ENCODE data around the gene ZSCAN12.

ZSCAN12 gene

DNA sequence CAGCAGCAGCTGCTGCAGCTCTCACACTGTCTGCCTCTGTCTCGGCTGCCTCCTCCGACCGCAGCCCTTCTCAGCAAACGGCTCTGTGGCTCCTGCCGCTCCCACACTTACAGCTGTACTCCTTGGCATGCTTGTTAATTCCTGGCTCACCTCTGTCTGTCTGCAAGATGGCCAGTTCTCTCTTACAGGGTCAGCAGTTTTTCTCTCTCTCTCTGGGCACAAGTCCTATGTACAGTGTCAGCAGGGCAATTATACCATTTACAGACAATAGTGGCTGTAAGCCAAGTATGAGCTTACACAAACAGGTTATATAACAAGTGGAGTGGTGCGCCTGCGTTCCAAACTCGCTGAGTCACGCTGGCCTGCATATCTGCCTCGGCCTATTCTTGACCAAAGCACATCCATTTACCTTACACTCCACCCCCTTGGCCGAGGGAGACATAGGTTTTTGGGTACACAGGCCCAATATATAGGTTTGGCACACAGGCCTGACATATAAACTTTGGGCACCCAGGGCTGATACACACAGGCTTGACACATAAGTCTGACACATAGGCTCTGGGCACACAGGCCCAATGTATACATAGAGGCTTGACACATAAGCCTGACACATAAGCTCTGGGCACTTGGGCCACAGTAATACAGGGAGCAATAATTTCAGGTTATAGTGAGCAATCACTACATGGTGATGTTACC, 45.4 kb downstream of the ZSCAN12 start:
- DNase-seq (ENCODE audit: low spot score), result peak; percentile 54

DNA sequence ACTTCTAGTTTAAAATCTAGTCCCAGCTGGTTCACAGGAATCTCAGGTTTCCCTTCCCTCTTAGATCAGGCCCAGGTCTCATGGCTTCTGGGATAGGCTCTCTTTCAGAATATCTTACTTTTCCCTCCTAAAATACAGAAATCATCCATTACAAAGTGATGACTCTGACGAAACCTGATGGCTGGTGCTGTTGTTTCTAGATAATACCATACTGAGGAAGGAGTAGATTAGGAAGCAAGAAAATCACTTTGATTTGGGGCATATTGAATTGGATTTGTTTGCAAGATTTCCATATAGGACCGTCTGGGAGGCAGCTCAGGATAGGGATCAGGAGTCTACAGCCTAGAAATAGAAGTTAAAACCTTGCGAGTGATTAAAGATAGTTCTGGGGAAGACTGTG, 46.2 kb downstream of the ZSCAN12 start:
- no peak for DNase-seq (ENCODE audit: low spot score)

DNA sequence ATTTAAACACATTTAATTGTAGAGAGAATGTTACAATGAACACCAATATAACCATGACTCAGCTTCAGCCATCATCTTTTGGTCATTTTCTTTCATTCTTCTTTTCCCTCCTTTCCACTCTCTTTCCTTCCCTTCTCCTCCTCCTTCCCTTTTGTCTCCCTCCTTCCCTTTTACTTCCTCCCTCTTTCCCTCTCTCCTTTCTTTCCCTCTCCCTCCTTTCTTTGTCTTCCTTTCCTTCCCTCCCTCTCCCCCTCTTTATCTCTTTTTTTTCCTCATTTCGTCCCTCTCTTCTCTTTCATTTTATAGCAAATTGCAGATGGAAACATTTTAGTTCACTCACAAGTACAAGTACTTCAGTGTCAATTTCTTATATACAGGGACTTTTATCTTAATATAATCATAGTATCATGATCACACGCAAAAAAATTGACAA, 48.0 kb downstream of the ZSCAN12 start:
- no peak for DNase-seq (ENCODE audit: low spot score)

DNA sequence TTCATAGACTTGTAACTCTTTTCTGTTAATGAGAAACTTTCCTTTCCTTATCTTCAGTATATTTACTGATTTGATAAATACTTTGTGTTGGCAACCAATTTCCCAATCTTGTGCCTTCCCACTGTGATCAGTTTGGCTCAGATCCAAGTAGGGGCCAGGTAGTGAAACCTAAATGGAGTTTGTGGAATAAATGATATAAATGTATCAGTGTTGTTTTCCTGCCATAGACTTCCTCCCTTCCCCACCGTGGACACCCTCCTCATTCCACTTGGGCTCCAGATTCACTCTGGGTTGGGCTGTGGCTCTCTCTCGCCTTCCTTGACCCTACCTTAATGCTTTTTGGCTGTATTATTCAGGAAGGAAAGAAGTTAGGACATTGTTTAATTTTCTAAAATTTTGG, 48.5 kb downstream of the ZSCAN12 start:
- DNase-seq (ENCODE audit: low spot score), result no peak

DNA sequence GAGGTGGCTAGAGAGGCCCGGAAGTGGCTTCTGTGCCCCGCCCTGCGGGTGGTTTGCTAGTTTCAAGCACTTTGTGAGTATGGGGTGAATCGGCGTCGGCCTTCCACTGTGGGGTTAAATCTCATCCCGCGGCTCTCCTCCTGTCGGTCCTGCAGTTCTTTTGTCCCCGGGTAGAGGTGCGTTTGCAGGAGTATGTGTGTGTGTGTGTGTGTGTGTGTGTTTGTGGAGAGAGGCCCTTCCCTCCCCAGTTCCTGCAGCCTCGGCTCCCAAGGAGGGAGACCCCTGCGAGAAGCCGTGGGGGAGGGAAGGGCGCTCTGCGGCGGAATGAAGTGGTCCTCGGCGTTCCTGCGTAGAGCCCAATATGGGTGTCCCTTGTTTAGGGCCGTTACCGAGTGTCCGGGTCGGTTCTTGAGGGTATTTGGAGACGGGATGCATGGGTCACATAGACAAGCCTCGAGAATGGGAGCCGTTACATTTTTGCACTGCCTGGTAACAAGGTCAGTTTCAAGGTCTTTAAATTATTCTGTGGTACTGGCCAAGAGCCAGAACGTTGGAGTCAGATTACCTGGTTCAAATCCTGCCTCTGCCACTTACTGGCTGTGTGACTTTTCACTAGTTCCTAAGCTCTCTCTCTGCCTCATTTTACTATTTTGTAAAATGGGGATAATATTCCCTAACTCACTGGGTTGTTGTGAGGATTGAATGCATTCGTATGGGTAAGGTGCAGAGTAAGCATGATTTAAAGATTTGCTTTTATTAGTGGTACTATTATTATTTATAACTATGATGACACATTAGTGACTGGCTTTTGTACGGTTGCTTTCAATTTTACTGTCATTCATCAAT, 49.4 kb downstream of the ZSCAN12 start, which contains the start of gene ZKSCAN3:
Gene ZKSCAN3, plus strand, starts transcription at position 56 of the 846 bp plus-strand sequence. CDS start 9,640 bp downstream, outside the sequence.
- DNase-seq (ENCODE audit: low spot score), result peak; percentile 94

DNA sequence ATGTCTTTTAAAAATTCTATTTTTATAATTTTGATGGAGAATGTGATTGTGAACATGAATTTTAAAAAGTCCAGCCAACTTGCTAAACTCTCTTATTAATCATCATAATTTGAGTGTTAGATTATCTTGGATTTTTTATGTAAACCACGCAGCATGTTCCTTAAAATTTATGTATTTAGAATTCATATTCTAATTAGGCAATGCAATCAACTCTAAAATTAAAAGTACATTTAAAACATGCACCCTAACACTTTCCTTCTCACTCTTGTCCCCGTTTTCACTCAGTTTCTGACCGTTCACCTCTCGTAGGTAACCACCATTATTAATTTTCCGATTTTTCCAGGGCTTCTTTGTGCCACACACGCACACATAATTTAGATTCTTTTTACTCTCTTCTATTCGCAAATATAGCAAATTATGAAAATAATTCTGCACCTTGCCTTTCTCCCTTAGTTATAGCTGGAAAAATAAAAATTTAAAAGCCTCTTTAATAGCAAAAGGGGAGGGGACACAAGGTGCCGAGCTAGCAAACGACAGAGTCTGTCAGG, 50.1 kb downstream of the ZSCAN12 start:
- no peak for DNase-seq (ENCODE audit: low spot score)

DNA sequence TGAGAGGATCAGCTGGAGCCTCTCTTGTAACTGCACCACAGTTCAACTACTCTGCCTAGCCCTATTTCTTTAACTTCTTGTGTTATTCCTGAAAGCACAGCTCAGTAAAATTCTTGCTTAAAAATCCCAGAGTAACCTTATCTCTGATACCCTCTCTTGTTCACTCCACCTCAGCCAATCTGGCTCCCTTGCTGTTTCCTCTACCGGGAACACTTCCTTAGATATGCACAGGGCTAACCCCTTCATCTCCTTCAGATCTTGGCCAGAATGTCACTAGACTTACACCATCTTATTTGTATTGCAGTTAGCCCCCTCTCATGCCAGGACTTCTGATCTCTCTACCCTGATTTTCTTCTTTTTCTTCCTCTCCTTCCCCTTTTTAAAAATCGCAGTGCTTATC, 52.4 kb downstream of the ZSCAN12 start:
- DNase-seq (ENCODE audit: low spot score), result no peak

DNA sequence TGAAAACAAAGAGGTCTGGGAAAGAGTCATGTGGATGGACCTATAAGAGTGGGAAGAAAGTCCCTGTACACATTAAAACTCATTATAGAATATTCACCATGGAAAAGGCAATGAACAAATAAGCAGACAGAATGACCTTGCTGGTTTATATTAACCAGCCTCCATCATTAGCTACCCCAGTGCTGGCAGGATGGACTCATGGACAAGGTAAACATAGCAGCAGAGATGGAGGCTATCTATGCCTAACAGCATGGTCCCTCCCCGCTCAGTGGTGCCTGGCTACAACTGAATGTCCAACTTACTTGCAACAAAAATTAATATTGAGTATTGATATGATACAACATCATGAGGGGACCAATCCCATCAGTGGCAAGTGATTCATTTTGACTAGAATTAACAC, 54.3 kb downstream of the ZSCAN12 start:
- DNase-seq (ENCODE audit: low spot score), result no peak

DNA sequence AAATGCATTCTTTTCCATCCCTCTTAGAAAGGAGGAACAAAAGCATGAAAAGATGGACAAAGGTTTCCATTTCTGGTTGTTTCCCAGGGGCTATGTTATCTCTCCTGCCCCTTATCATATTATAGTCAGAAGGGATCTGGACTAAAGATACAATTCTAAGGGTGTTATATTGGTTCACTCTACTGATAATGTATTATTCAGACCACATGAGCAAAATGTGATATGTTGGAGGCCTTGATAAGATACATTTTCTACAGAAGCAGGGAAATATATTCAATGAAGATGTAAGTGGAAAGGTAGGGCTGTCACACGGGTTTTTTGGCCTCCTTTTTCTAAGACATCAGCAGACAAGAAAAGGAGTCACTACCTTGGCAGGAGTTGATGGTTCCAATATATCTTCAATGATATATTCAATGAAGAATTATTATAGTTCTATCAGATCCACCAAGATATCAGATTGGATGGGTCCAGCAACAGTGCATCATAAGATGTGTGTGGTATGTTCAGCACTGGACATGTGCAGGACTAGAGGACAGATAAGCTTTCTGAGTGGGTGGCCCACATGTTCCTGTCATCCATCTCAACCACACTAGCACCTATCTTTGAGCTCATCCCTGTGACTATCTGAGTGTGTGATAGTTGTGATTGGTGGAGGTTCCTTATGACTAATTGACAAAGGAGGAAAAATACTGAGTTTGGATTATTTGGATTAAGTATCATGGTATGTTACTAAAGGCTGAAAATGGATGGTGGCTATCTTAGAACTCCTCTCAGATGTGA, 55.5 kb downstream of the ZSCAN12 start:
- no peak for DNase-seq (ENCODE audit: low spot score)

DNA sequence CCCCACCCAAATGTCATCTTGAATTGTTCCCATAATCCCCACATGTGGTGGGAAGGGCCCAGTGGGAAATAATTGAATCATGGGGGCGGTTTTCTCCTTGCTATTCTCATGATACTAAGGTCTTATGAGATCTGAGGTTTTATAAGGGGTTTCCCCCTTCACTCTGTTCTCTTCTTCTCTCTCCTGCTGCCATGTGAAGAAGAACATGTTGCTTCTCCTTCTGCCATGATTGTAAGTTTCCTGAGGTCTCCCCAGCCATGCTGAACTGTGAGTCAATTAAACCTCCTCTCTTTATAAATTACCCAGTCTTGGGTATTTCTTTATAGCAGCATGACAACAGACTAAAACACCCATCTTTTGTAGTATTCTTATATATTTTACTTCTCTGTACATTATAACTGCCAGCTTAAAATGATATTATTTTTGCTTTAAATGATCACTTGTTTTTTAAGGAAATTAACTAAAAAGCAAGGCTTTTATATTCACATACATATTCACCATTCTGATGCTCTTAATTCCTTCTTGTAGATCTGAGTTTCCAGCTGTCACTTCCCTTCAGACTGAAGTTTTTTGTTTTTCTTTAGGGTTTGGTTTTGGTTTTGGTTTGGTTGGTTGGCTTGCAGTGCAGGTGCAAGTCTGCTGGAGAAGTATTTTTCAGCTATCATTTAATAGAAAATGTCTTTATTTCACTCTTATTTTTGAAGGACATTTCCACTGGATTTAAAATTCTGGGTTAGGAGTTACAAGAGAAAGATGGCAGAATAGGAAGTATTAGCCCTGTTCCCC, 59.0 kb downstream of the ZSCAN12 start:
- no peak for DNase-seq (ENCODE audit: low spot score)

DNA sequence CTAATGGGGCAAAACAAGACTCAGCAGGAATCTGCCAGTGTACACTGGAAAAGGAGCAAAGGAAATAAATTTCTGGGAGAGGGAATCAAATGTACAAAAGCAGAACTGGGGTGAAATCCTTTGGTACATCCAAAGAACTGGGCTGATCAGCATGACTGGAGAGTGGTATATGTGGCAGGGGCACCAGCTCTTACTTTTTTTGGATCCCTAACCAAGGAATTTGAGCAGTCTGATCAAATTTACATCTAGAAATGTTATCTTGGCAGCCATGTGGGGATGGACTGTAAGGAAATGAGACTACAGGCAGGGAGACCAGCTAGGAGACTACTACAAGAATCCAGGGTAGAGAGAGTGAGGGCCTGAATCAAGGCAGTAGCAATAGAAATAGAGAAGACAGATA, 62.4 kb downstream of the ZSCAN12 start:
- no peak for DNase-seq (ENCODE audit: low spot score)

DNA sequence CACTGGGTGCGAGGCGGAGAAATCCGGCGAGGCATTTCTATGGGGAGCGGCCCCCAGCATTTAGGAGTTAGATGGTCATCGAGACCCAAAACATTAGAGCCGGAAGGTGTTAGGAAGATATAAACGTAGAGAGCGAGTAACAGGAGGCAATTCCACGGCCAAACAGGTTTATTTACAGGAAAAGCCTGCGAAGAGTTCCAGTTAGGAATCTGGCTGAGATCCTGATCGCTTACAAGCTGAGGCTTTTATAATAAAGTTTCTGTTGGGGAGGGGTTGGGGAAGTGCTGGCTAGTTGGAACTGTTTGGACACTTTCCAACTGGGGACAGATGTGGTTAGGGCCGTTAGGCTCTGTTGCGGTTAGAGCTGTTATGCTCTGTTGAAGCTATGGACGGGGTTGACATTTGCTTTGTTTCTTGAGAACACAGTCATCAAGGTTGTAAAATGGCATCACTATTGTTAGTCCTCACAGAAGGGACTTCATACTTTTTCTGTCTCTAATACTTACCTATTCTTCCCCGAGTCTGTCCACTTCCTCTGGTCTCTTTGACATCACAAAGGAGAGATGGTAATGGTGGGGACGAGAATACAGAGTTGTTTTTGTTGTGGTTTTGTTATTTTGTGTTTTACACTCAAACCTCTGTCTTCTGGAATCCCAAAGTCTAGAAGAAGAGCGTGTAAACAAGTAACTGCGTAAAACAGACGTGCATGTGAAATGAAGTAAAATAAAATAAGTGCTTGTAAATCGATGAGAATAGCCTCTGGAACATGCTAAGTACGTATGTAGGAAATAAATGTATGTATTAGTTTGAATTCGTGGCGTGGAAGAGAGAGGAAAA, 63.0 kb downstream of the ZSCAN12 start:
- peak; percentile 65 for DNase-seq (ENCODE audit: low spot score)

DNA sequence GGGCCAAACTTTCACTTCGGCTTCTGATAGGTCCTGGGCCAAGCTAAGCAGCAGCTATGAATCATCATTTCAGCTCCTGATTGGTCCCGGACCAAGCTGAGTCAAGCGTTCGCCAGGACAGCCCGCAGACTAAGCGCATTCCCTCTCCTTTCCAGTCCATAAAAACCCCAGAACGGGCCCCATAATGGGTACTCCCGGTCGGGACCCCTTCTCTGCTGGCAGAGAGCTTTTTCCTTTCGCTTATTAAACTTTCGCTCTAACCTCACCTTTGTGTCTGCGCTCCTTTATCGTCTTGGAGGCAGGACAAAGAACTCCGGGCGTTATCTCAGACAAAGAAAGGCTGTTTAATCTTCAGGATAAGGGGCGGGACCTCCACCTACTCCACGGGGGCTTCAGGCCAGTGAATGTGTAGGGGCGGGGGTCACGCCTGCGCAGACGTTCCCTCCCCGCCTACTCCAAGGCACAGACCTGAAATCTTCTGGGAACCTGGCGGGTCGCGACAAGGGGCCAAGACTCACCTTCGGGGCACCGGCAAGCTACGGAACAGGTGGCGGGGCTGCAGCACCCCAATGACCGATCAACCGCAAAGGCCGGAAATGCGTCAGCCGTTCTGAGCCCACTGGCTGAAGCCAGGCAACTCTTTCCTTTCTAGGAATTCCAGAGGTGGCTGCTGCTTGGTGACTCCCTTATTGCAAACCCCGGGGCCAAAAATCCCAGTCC, 63.8 kb downstream of the ZSCAN12 start, which contains the start of gene ZSCAN31:
Gene ZSCAN31, minus strand, starts transcription at position 585 of the 720 bp plus-strand sequence. CDS start 6,465 bp downstream, outside the sequence.
- DNase-seq (ENCODE audit: low spot score), result peak; percentile 99

DNA sequence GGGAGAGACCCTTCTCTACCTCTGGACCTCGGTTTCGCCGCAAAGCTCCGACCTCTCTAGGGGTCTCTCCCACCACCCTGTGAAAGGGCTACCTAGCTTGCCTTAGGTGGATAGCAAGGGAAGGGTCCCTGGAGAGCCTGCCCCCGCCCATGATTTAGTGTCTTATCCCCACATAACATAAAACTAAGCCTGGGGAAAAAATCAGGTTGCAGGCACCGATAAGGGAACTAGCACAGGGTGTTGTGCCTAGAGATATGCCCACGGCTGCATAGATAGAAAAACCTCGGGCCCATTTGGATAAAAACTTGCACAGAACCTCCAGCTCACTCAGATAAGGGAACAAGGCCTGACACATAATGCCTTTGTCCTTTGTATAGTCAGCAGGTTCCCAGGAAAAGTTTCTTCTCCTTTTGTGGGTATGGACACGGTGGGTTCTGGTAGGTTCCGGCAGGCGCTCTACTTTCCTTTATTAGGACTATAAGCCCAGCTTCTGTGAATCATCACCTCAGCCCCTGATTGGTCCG, 64.4 kb downstream of the ZSCAN12 start:
- DNase-seq (ENCODE audit: low spot score), result no peak

DNA sequence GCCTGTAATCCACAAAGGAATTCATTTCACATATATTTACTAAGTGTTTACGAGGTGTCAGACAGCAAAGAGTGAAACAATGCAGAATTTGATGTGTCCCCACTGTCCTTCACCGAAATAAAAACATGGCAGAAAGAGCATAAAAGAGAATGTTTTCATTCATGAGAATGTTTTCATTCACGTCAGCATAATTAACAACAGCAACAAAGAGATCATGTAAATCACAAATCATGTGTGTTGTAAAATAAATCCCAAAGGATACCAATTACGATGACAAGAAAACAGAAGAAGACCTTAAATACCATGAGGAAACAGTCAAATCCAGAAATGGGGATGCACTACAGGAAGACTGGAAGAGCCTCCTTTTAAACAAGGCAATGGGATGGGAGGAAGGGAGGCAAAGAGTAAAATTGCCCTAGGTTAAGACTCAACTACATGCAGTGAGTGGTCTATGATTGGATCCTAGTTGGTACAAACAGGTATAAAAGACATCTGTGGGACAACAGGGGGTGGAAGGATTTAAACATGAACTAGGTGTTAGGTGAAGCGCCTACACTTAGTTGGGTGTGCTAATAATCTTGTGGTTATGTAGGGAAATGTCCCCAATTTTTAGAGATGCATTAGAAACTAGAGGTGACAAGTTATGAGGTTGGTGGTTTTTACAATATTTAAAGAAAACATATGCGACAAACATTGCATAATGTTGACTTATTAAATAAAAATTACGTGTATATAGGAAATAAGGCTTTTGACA, 65.1 kb downstream of the ZSCAN12 start:
- no peak for DNase-seq (ENCODE audit: low spot score)

DNA sequence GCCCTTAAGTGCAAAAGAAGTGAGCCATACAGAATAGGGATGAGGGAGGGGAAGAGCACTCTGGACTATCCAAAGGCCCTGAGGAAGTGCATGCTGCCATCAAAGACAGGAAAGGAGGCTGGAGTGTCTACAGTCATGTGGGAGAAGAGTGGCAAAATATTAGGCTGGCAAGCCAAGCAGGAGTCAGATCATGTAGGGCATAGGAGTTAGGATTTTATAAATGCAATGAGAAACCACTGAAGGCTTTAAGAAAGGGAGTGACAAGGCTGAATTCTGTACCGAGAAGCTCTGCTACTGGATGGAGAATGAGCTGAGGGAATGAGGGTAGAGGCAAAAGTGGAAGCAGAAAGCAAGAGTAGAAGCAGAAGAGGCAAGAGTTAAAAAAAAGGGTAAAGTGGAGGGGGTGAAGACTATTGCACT, 65.9 kb downstream of the ZSCAN12 start:
- no peak for DNase-seq (ENCODE audit: low spot score)

DNA sequence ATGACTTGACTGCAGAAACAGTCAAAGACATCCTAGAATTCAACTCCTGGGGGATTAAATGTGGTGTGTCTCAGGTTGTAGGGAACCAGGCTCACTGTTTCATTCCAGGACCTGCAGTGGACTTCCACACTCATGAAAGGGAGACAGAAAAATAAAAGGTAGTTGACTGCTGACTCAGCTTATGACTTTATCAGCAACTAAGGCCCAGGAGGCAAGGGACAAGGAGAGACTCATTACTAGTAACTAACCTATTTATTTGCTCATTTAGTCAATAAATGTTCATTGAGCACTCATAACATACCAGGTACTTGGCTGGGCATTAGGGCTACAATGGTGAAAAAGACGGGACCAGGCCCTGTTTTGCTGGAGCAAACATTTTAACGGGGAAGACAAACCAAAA, 66.5 kb downstream of the ZSCAN12 start:
- DNase-seq (ENCODE audit: low spot score), result no peak

DNA sequence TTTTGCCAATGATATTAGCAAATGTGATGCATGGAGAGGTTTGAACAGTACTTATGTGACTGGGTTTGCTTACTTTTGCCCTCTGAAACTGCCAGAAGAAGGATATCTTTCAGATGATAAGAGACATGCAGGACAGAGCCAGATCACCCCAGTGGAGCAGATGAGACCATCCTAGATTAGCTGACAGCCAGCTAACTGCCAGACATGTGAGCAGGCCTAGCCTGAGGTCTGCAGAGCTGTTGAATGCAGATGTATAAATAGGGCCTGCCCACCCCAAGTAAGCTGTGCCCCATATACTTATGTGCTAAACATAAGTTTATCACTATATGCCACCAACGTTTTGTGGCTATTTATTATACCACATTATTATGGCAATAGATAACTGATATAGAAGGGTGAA, 69.5 kb downstream of the ZSCAN12 start:
- no peak for DNase-seq (ENCODE audit: low spot score)
